ENCODE data around the gene GYS1.

- TF ChIP-seq CTCF (IDR thresholded peaks at IDR 0.05) = no peak
- no peak for TF ChIP-seq POLR2A (IDR thresholded peaks at IDR 0.05; ENCODE audit: low read depth)
- no peak for TF ChIP-seq EP300 (IDR thresholded peaks at IDR 0.05)
These were observed 30.9 kb downstream of the GYS1 start for GRCh38 chr19:48962029-48962848.
